ENCODE measurements around the gene ABCG8.

- TF ChIP-seq CTCF (IDR thresholded peaks at IDR 0.05) (no peak), POLR2A (IDR thresholded peaks at IDR 0.05) (no peak)
Observed at GRCh38 chr2:43826305-43827250, 12.2 kb upstream of the ABCG8 start.
